Choroid plexus epithelial cell (primary cell): ENCODE results near the gene ASCC1.
A peak's percentile ranks its signal among the peaks of the same experiment; 100 is the strongest.

Experiments used
- DNase-seq: peaks from one replicate; pipeline ENCODE4 v3.0.0-alpha.2; 2010; ENCODE audit warnings: low read depth
- H3K4me3 ChIP-seq: 2 replicates; pipeline ENCODE4 v1.5.1; 2011; ENCODE audit warnings: low read depth, mild to moderate bottlenecking, control low read depth, low read length, moderate library complexity
- CTCF ChIP-seq: conservative IDR thresholded peaks from 2 replicates; pipeline ENCODE4 v1.5.1; 2011; ENCODE audit warnings: low read depth, mild to moderate bottlenecking, control low read depth, inconsistent platforms, low read length, moderate library complexity

ASCC1 gene

GRCh38 chr10:72062832-72063702, 153.0 kb downstream of the ASCC1 start:
- H3K4me3 ChIP-seq: no peak overlapping the region
- no peak for TF ChIP-seq CTCF
- DNase-seq: no peak

DNA sequence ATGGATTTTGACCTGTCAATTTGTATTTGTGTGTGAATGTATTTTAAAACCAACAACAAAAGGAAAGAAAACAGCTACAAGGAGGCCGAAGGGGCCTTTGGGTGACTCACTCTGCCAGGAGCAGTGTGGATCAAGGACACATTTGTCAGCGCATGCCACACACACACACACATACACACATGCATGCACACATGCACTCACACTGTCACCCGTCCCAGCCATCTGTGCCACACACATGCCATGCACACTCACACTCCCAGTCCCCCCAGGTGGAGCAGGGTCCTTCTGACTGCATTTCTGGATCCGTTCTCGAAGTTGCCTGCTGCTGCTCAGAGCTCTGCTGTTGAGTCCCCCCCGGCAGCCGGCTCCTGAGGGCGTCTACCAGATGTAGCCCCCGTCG, 153.7 kb downstream of the ASCC1 start:
- no peak for TF ChIP-seq CTCF
- no peak for DNase-seq
- H3K4me3 ChIP-seq: no peak overlapping the region

DNA sequence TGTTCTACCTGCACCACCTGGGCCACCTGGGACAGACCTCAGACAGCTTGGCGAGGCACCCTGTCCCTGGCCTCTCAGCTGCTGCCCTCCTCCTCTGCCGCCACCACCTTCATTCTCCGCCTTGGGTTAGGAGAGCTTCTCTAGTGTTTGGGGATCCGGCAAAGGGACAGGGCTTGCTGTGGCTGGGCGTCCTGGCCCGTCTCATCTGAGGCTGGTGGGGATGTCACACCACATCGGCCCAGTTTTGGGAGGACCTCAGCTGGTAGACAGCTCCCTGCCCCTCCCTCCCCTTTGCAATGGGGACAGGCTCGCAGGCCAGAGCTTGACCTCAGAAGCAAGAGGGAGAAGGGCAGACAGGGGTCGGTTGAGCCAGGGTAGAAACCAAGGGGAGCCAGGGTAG, 154.1 kb downstream of the ASCC1 start:
- no peak for TF ChIP-seq CTCF
- no peak overlapping the region for H3K4me3 ChIP-seq
- DNase-seq: no peak

DNA sequence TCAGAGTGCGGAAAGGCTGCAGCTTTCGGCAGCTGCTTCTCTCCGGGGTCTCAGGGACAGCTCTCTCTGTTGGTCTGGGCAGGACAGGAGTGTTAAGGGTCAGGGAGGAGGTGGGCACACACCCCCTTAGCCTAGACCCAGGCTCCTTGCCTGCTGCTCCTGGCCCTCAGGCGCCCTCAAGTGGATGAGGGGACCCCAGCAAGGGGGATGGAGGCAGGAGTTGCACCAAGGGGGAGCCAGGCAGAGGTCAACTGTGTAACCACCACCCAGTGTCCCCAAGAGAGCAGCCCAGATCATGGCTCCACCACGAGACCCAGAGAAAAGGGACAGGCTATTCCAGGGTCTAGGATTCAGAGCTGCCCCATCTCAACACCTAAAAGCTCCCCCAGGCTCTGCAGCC, 154.6 kb downstream of the ASCC1 start:
- no peak for DNase-seq
- peak; percentile 43 for TF ChIP-seq CTCF
- no peak overlapping the region for H3K4me3 ChIP-seq

- DNase-seq: no peak
- H3K4me3 ChIP-seq: no peak overlapping the region
- no peak for TF ChIP-seq CTCF
Observed at GRCh38 chr10:72059843-72060822, 155.9 kb downstream of the ASCC1 start.

DNA sequence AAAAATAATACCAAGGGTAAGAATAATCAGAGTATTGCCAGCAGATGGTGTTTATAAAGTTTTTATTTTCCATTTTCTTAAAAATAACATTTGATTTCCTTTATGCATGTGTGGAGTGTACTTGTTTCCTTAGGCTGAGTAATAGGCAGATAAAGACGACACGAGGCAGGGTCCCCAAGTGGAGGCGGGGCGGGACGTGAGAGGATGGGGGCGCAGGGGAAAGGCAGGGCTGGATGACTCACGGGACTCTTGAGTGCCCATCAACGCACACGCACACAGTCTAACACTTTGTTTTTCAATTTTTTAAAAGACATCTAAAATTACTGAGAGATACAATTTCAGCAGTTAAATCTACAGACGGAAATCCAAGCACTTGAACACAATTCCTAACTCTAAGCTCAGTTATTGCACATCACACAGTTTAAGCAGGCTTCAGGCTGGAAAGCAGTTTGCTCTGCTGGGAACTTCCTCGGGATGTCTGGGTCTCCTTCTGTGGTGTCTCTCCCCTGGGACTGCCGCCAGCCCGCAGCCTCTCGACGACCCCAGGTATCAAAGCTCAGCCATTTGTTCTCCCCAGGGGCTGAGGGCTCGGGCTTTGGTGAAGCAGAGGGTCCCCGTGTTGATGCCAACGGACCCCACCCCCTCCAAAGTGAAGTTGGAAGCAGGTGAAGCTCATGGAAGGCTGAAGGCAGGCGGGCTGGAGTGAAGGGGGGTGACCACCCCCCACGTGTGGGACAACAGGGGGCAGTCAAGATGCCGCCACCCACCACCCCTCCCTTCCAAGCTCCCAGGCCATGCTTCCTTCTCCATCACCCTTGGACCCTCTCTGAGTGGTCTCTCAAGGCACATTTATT, 156.9 kb downstream of the ASCC1 start:
- DNase-seq: no peak
- H3K4me3 ChIP-seq: no peak overlapping the region
- no peak for TF ChIP-seq CTCF
